Small intestine (tissue), 7 donors: ENCODE results near the gene CACNA1H. TPM values are rescaled to one million over a fixed set of nuclear protein-coding genes. Genes with fewer than 3 reads are reported as not detected.
"Not testable (repeated sequence)": the region's sequence is repeated elsewhere in the genome, so short reads cannot be mapped to it uniquely, and the experiment has no call there.

Experiments used
- DNase-seq, 2 donors: peaks; one replicate each; pipeline versions ENCODE4 v3.0.0 to v3.0.0-alpha.2; 2013
- FAIRE-seq: peaks from 2 replicates; lab custom pipeline; 2012; peaks lifted over from hg19 to GRCh38; lab: Jason Lieb, UNC
- H3K27ac ChIP-seq, 3 donors: one replicate each; pipeline ENCODE4 v1.5.1; 2013; ENCODE audit warnings: low read length in 2 of 3, mild to moderate bottlenecking in 2 of 3, control low read depth in 1 of 3, inconsistent platforms in 1 of 3, low read depth in 1 of 3, moderate library complexity in 1 of 3
- H3K27me3 ChIP-seq, 3 donors: one replicate each; pipeline ENCODE4 v1.6.1; 2013; ENCODE audit warnings: low read length in 3 of 3, inconsistent platforms in 1 of 3; ENCODE audit not compliant: control insufficient read depth in 3 of 3, insufficient read depth in 3 of 3
- H3K36me3 ChIP-seq, 3 donors: one replicate each; pipeline ENCODE4 v1.6.1; 2013; ENCODE audit warnings: low read length in 3 of 3, inconsistent platforms in 1 of 3, low read depth in 1 of 3, mild to moderate bottlenecking in 1 of 3, moderate library complexity in 1 of 3; ENCODE audit not compliant: control insufficient read depth in 3 of 3, insufficient read depth in 2 of 3
- H3K4me1 ChIP-seq, 3 donors: one replicate each; pipeline ENCODE4 v1.6.1; 2013; ENCODE audit warnings: low read length in 2 of 3, inconsistent platforms in 1 of 3, low read depth in 1 of 3, mild to moderate bottlenecking in 1 of 3, moderate library complexity in 1 of 3; ENCODE audit not compliant: control insufficient read depth in 3 of 3, insufficient read depth in 2 of 3
- H3K4me3 ChIP-seq, 3 donors: one replicate each; pipeline ENCODE4 v1.5.1; 2013; ENCODE audit warnings: low read length in 3 of 3, control low read depth in 1 of 3, inconsistent platforms in 1 of 3, low read depth in 1 of 3, mild to moderate bottlenecking in 1 of 3, moderate library complexity in 1 of 3
- H3K9me3 ChIP-seq, 2 donors: one replicate each; pipeline ENCODE4 v1.6.1; 2013; ENCODE audit warnings: low read depth in 1 of 2, low read length in 1 of 2; ENCODE audit not compliant: control insufficient read depth in 2 of 2, insufficient read depth in 1 of 2
- WGBS, 3 donors: extraction: QIAGEN DNeasy Blood & Tissue Kit; methylation state at CpG; one replicate each; pipeline ENCODE4 v1.1.7; 2013; 5-methylcytosine and 5-hydroxymethylcytosine counted together
- polyA plus RNA-seq, 4 donors: library from polyadenylated mRNA; stranded (reverse) in 3 of 4; unstranded in 1 of 4; fragments of 200-250 nt in 3 of 4; fragments of 120-200 nt in 1 of 4; gene quantifications; one replicate each; pipeline versions ENCODE4 v1.2.1 to v1.2.3, GENCODE V29; 2013
- donor health status: healthy with polysubstance abuse.
- donor health status: control.
- donor health status: control.
- donor health status: Bipolar disorder and iron deficiency.
- donor health status: healthy.

Gene CACNA1H
- polyA plus RNA-seq, 4 donors = 0.22 to 7.0 (median 3.2) TPM

- H3K27ac ChIP-seq, H3K36me3 ChIP-seq, H3K4me1 ChIP-seq, DNase-seq, H3K4me3 ChIP-seq, FAIRE-seq, H3K27me3 ChIP-seq, H3K9me3 ChIP-seq: not testable (repeated sequence)
- 87 to 92% (median 87%) methylated on average over 11 of the region's 11 CpGs for WGBS, 3 donors
Measured at GRCh38 chr16:1190789-1191188, 37.9 kb downstream of the CACNA1H start.

- H3K36me3 ChIP-seq = peaks cover 0 to 2% (median 0%) of the 10 kb centered on the region in 3 donors
- no peaks in the 10 kb centered on the region for H3K27me3 ChIP-seq
- H3K4me1 ChIP-seq = peaks cover 0 to 3% (median 0%) of the 10 kb centered on the region in 3 donors
- H3K27ac ChIP-seq = no peak overlapping the region
- no peak overlapping the region for H3K4me3 ChIP-seq
- WGBS, 3 donors = 64 to 73% (median 72%) methylated on average over 9 of the region's 9 CpGs
- no peak for FAIRE-seq
- no peak for DNase-seq
- no peaks in the 10 kb centered on the region for H3K9me3 ChIP-seq
Measured at GRCh38 chr16:1192384-1193073, 39.6 kb downstream of the CACNA1H start.

- Histone ChIP-seq H3K27ac (no peak overlapping the region), H3K27me3 (no peaks in the 10 kb centered on the region), H3K9me3 (no peaks in the 10 kb centered on the region), H3K4me3 (no peak overlapping the region), H3K36me3 (peaks cover 0 to 2% (median 0%) of the 10 kb centered on the region in 3 donors), H3K4me1 (peaks cover 0 to 3% (median 0%) of the 10 kb centered on the region in 3 donors)
- 30 to 52% (median 36%) methylated on average over 28 to 30 of the region's 30 CpGs for WGBS, 3 donors
- FAIRE-seq (no peak), DNase-seq (no peak)
Measured at GRCh38 chr16:1193143-1193824, 40.4 kb downstream of the CACNA1H start.

- no peaks in the 10 kb centered on the region for H3K27me3 ChIP-seq
- DNase-seq = no peak
- H3K4me3 ChIP-seq = no peak overlapping the region
- H3K9me3 ChIP-seq = no peaks in the 10 kb centered on the region
- 69 to 77% (median 77%) methylated on average over 26 to 29 of the region's 29 CpGs for WGBS, 3 donors
- H3K36me3 ChIP-seq = peaks cover 0 to 2% (median 0%) of the 10 kb centered on the region in 3 donors
- FAIRE-seq = no peak
- H3K27ac ChIP-seq = no peak overlapping the region
- H3K4me1 ChIP-seq = peaks cover 0 to 3% (median 0%) of the 10 kb centered on the region in 3 donors
Measured at GRCh38 chr16:1193825-1194581, 41.1 kb downstream of the CACNA1H start.

- Histone ChIP-seq H3K9me3 (no peaks in the 10 kb centered on the region), H3K36me3 (peaks cover 0 to 2% (median 0%) of the 10 kb centered on the region in 3 donors), H3K27me3 (no peaks in the 10 kb centered on the region), H3K4me3 (no peak overlapping the region), H3K27ac (no peak overlapping the region), H3K4me1 (peaks cover 0 to 3% (median 0%) of the 10 kb centered on the region in 3 donors)
- peak; percentile 30 to 43 for DNase-seq
- no peak for FAIRE-seq
- 13 to 28% (median 17%) methylated on average over 44 to 61 of the region's 61 CpGs for WGBS, 3 donors
Measured at GRCh38 chr16:1194665-1195392, 41.9 kb downstream of the CACNA1H start.

GRCh38 chr16:1195393-1195666, 42.4 kb downstream of the CACNA1H start:
- FAIRE-seq = no peak
- Histone ChIP-seq H3K4me3 (no peak overlapping the region), H3K4me1 (peaks cover 0 to 3% (median 0%) of the 10 kb centered on the region in 3 donors), H3K27ac (no peak overlapping the region), H3K9me3 (no peaks in the 10 kb centered on the region), H3K27me3 (no peaks in the 10 kb centered on the region), H3K36me3 (peaks cover 0 to 2% (median 0%) of the 10 kb centered on the region in 3 donors)
- WGBS, 3 donors = 50 to 68% (median 59%) methylated on average over 14 of the region's 14 CpGs
- no peak for DNase-seq

GRCh38 chr16:1196494-1196893, 43.6 kb downstream of the CACNA1H start:
- FAIRE-seq (no peak), DNase-seq (no peak)
- H3K27ac ChIP-seq = no peak overlapping the region
- no peaks in the 10 kb centered on the region for H3K9me3 ChIP-seq
- peaks cover 0 to 3% (median 0%) of the 10 kb centered on the region in 3 donors for H3K4me1 ChIP-seq
- H3K27me3 ChIP-seq = no peaks in the 10 kb centered on the region
- no peak overlapping the region for H3K4me3 ChIP-seq
- 64 to 71% (median 70%) methylated on average over 11 of the region's 11 CpGs for WGBS, 3 donors
- peaks cover 0 to 2% (median 0%) of the 10 kb centered on the region in 3 donors for H3K36me3 ChIP-seq
